Vagina (tissue), 2 donors: Measurements from ENCODE around the gene KIF5A.

Source experiments
- CTCF ChIP-seq, 3 experiments: fragments of 450-650 bp in 2 of 3; fragments of 200-600 bp in 1 of 3; sonication (generic) in 1 of 3; IDR thresholded peaks; one replicate each; pipeline ENCODE4 v1.5.1; 2017 to 2019; ENCODE audit warnings: antibody characterized with exemption in 3 of 3, mild to moderate bottlenecking in 2 of 3, moderate library complexity in 2 of 3
- POLR2A ChIP-seq, 2 donors: fragments of 450-650 bp; IDR thresholded peaks; one replicate each; pipeline ENCODE4 v1.6.1; 2017; ENCODE audit warnings: antibody characterized with exemption in 2 of 2, mild to moderate bottlenecking in 2 of 2, moderate library complexity in 2 of 2

GRCh38 chr12:57593187-57593586 lies 43.3 kb downstream of the KIF5A start:
- TF ChIP-seq CTCF (IDR thresholded peaks at IDR 0.05), result no peak
- TF ChIP-seq POLR2A (IDR thresholded peaks at IDR 0.05), result no peak
